ENCODE data around the gene TPK1. TPM values are rescaled to one million over a fixed set of nuclear protein-coding genes. Genes with fewer than 3 reads are reported as not detected.

Gene TPK1
- polyA plus RNA-seq, 1 of the 3 experiments (the other 2 are of a cell fraction), result 3.3 TPM

DNA sequence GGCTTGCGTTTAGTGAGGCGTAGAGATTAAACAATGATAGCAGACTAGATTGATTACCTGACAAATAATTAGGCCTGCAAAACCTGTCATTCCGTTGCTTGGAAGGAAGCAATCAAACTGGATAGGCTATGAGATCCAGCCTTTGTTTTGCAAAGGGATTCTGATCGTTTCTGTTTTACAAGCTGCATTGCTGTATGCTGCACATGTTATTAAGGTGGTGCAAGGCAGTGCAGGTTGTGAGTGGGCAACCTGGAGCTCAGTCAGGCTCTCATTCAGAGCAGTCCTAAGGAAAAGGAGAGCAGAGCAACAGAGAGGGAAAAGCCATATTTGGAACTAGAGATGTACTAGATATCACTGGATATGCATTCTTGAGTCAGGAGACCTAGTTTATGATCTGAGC is 425.4 kb downstream of the TPK1 start:
- no peaks in the 10 kb centered on the region for H3K79me2 ChIP-seq (ENCODE audit: insufficient read depth)
- no peaks in the 10 kb centered on the region for H3K36me3 ChIP-seq (replicated peaks in 1 of 2; ENCODE audit: control insufficient read depth in 1 of 2, insufficient read depth in 2 of 2, low read length in 1 of 2)
- TF ChIP-seq RAD21 (IDR thresholded peaks at IDR 0.05; ENCODE audit: low read length) (no peak), POLR2AphosphoS5 (IDR thresholded peaks at IDR 0.05; ENCODE audit: low read depth, low read length) (no peak), EZH2phosphoT487 (IDR thresholded peaks at IDR 0.05; ENCODE audit: borderline replicate concordance, low read depth) (no peak), MEF2A (IDR thresholded peaks at IDR 0.05; ENCODE audit: borderline replicate concordance, low read depth) (no peak), RFX5 (IDR thresholded peaks at IDR 0.05; ENCODE audit: low read length) (no peak), TEAD4 (IDR thresholded peaks at IDR 0.05; ENCODE audit: borderline replicate concordance, insufficient read depth) (no peak), EP300 (IDR thresholded peaks at IDR 0.05; ENCODE audit: borderline replicate concordance in 1 of 2, low read depth in 1 of 2, low read length in 1 of 2) (no peak), TCF12 (IDR thresholded peaks at IDR 0.05) (no peak), TAF1 (IDR thresholded peaks at IDR 0.05; ENCODE audit: borderline replicate concordance, low read depth, low read length) (no peak)
- TF ChIP-seq, protein P1, sequence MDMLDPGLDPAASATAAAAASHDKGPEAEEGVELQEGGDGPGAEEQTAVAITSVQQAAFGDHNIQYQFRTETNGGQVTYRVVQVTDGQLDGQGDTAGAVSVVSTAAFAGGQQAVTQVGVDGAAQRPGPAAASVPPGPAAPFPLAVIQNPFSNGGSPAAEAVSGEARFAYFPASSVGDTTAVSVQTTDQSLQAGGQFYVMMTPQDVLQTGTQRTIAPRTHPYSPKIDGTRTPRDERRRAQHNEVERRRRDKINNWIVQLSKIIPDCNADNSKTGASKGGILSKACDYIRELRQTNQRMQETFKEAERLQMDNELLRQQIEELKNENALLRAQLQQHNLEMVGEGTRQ (IDR thresholded peaks at IDR 0.05; ENCODE audit: borderline replicate concordance, low read depth, low read length), result no peak
- TF ChIP-seq, protein P2, sequence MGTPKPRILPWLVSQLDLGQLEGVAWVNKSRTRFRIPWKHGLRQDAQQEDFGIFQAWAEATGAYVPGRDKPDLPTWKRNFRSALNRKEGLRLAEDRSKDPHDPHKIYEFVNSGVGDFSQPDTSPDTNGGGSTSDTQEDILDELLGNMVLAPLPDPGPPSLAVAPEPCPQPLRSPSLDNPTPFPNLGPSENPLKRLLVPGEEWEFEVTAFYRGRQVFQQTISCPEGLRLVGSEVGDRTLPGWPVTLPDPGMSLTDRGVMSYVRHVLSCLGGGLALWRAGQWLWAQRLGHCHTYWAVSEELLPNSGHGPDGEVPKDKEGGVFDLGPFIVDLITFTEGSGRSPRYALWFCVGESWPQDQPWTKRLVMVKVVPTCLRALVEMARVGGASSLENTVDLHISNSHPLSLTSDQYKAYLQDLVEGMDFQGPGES (IDR thresholded peaks at IDR 0.05; ENCODE audit: low read depth, low read length), result no peak
- TF ChIP-seq, protein P3, sequence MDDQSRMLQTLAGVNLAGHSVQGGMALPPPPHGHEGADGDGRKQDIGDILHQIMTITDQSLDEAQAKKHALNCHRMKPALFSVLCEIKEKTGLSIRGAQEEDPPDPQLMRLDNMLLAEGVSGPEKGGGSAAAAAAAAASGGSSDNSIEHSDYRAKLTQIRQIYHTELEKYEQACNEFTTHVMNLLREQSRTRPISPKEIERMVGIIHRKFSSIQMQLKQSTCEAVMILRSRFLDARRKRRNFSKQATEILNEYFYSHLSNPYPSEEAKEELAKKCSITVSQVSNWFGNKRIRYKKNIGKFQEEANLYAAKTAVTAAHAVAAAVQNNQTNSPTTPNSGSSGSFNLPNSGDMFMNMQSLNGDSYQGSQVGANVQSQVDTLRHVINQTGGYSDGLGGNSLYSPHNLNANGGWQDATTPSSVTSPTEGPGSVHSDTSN (IDR thresholded peaks at IDR 0.05), result no peak
- TF ChIP-seq, protein P4, sequence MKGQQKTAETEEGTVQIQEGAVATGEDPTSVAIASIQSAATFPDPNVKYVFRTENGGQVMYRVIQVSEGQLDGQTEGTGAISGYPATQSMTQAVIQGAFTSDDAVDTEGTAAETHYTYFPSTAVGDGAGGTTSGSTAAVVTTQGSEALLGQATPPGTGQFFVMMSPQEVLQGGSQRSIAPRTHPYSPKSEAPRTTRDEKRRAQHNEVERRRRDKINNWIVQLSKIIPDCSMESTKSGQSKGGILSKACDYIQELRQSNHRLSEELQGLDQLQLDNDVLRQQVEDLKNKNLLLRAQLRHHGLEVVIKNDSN (IDR thresholded peaks at IDR 0.05; ENCODE audit: borderline replicate concordance, low read depth), result no peak
- H3K27ac ChIP-seq (ENCODE audit: low read depth in 2 of 2, low read length in 1 of 2), result no peak overlapping the region
- H3K4me1 ChIP-seq (ENCODE audit: control insufficient read depth in 1 of 2, insufficient read depth in 2 of 2, low read depth in 1 of 2, low read length in 1 of 2), result no peaks in the 10 kb centered on the region
- ChIA-PET CTCF (interaction anchor here (1.6 to 2.6 kb wide), 2 partner anchors 17 to 19 kb away, joined by 6 to 15 read pairs; no protein-coding TSS in a partner anchor), POLR2A (no interaction called here)
- 17% methylated on average over 4 of the region's 4 CpGs for WGBS (ENCODE audit: low lambda C conversion rate)
- no peaks in the 10 kb centered on the region for H3K9me3 ChIP-seq
- no peaks in the 10 kb centered on the region for H4K20me1 ChIP-seq (ENCODE audit: insufficient read depth)
- H3K4me3 ChIP-seq (ENCODE audit: low read depth in 2 of 2, low read length in 1 of 2), result no peak overlapping the region
- H3K4me2 ChIP-seq, result no peak overlapping the region
- no peak overlapping the region for H3K9ac ChIP-seq
- H3K9me2 ChIP-seq, result no peaks in the 10 kb centered on the region
- DNase-seq, result no peak
- H3F3A ChIP-seq (replicated peaks; ENCODE audit: insufficient read depth), result no peaks in the 10 kb centered on the region
- no peak overlapping the region for H2AFZ ChIP-seq (ENCODE audit: low read depth)
- H3K27me3 ChIP-seq (ENCODE audit: insufficient read depth), result peaks cover 36% of the 10 kb centered on the region; the same call in 1 of the 2 replicates

DNA sequence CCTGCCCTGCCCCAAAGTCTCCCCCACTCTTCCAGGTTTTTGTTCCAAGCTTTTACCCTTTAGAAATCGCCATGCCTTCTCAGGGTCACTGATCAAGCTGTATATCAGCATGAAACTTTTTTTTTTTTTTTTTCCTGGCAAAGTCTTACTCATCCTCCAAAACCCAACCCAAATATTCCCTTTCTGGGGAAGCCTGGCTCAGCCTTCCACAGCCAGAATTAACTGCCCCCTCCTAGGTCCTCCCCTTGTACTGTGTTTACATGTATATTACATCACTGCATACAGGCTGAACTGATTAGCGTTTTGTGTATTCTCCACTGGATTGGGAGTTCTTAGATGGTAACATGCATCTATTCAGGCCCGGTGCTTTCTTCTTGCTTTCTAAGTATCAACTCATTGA is 427.7 kb downstream of the TPK1 start:
- POLR2A ChIA-PET, result no interaction called here

More for the DNA sequence above, 427.7 kb downstream of the TPK1 start:
- 9% methylated on average over 3 of the region's 3 CpGs for WGBS (ENCODE audit: low lambda C conversion rate)
- DNase-seq, result no peak
- no peak overlapping the region for H3K4me3 ChIP-seq (ENCODE audit: low read depth in 2 of 2, low read length in 1 of 2)
- H3K27me3 ChIP-seq (ENCODE audit: insufficient read depth), result peaks cover 46% of the 10 kb centered on the region; the same call in 1 of the 2 replicates
- no peaks in the 10 kb centered on the region for H3F3A ChIP-seq (replicated peaks; ENCODE audit: insufficient read depth)
- H3K27ac ChIP-seq (ENCODE audit: low read depth in 2 of 2, low read length in 1 of 2), result no peak overlapping the region
- H2AFZ ChIP-seq (ENCODE audit: low read depth), result no peak overlapping the region
- no peak for TF ChIP-seq YY1 (IDR thresholded peaks at IDR 0.05; ENCODE audit: low read depth)
- no peak for TF ChIP-seq GATA2 (CRISPR knock-in tag; IDR thresholded peaks at IDR 0.05)
- no peak for TF ChIP-seq RCOR1 (IDR thresholded peaks at IDR 0.05; ENCODE audit: low read length)
- no peak for TF ChIP-seq GABPA (IDR thresholded peaks at IDR 0.05; ENCODE audit: low read depth)
- H3K9me2 ChIP-seq, result no peaks in the 10 kb centered on the region
- H3K9ac ChIP-seq, result no peak overlapping the region
- no peak overlapping the region for H3K4me2 ChIP-seq
- no peaks in the 10 kb centered on the region for H3K36me3 ChIP-seq (replicated peaks in 1 of 2; ENCODE audit: control insufficient read depth in 1 of 2, insufficient read depth in 2 of 2, low read length in 1 of 2)
- CTCF ChIA-PET, result no interaction called here
- no peaks in the 10 kb centered on the region for H3K79me2 ChIP-seq (ENCODE audit: insufficient read depth)
- no peaks in the 10 kb centered on the region for H3K4me1 ChIP-seq (ENCODE audit: control insufficient read depth in 1 of 2, insufficient read depth in 2 of 2, low read depth in 1 of 2, low read length in 1 of 2)
- no peaks in the 10 kb centered on the region for H4K20me1 ChIP-seq (ENCODE audit: insufficient read depth)
- H3K9me3 ChIP-seq, result no peaks in the 10 kb centered on the region
